SIG-M5 treated with dmso at 0.1 percent for 504 hours (cell line): ENCODE measurements around the gene KISS1R.
A peak's percentile ranks its signal among the peaks of the same experiment; 100 is the strongest.

Source experiments
- DNase-seq: peaks from one replicate; lab custom pipeline; 2025; ENCODE audit not compliant: unreplicated experiment; lab: John Stamatoyannopoulos, UW

KISS1R gene

GRCh38 chr19:899336-900042 is 17.6 kb upstream of the KISS1R start:
- no peak for DNase-seq

DNA sequence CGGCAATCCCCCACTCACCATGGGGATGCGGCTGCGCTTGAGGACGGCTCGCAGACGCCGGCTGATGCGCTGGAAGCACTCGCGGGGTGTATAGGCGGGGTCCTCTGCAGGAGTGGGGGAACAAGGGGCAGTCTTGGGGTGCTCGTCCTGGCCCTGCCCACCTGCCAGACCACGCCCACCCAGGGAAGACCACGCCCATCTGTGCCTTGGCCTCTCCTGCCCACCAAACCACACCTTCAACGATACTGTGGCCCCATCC is 17.2 kb upstream of the KISS1R start:
- no peak for DNase-seq

- no peak for DNase-seq
These were observed 16.6 kb upstream of the KISS1R start for GRCh38 chr19:900302-901111.

GRCh38 chr19:901216-902092 is 15.7 kb upstream of the KISS1R start:
- DNase-seq: no peak

DNA sequence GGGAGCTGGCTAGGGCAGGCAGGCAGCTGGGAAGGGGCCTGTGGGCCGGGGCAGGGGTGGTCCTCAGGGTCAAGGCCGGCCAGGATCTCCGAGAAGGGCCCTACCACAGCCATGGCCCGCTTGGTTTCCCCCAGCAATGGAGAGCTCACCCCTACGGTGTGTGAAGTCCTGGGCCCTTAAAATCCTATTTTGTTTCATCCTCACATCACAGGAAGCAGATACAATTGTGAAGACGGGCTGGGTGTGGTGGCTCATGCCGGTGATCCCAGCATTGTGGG is 15.1 kb upstream of the KISS1R start:
- DNase-seq: no peak

DNA sequence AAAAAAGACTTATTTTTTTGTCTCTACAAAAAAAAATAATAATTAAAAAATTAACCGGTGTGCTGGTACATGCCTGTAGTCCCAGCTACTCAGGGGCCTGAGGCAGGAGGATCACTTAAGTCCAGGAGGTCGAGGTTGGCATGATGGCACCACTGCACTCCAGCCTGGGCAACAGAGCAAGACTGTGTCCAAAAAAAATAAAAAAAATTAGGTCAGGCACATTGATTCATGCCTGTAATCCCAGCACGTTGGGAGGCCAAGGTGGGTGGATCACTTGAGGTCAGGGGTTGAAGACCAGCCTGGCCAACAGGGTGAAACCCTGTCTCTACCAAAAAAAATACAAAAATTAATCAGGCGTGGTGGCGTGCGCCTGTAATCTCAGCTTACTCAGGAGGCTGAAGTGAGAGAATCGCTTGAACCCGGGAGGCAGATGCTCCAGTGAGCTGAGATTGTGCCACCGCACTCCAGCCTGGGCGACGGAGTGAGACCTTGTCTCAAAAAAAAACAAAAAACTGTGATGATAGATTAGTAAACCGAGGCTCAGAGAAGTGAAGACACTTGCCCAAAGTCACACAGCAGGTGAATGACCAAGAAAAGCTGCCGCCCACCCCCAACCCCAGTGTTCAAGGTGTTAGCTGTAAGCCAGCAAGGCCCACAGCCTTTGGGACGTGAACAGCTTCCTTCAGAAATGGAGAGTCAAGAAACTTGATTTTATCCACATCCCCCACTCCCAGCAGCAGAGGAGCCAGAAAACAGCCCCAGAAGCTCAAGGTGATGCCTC is 14.5 kb upstream of the KISS1R start:
- no peak for DNase-seq

- DNase-seq: no peak
These were observed 13.8 kb upstream of the KISS1R start for GRCh38 chr19:903266-903797.

DNA sequence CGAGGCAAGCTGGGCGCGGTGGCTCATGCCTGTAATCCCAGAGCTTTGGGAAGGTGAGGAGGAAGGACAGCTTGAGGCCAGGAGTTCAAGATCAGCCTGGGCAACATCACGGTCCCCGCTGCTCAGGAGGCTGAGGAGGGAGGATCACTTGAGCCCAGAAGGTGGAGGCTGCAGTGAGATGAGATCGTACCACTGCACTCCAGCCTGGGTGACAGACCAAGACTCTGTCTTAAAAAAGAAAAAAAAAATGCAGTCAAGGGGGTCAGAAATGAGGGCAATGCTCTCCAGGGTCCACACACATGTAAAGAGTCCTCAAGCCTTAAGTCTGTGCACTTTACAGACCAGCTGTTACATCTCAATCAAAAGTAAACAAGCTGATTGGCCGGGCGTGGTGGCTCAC is 12.6 kb upstream of the KISS1R start:
- DNase-seq: no peak

DNA sequence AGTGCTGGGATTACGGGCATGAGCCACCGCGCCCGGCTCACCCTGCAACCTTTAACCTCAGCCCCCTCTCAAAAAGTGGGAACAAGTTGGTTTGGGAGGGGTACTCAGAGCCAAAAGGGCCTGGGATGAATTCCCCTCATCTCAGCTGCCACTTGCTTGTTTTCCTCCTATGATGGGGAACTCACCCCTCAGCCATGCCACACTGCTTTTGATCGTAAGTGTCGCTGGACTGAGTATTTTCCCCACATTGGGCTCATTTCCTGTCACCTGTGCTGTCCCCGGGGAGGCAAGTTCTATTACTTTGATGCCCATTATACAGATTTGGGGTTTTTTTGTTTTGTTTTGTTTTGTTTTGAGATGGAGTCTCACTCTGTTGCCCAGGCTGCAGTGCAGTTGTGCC is 10.7 kb upstream of the KISS1R start:
- DNase-seq: no peak

DNA sequence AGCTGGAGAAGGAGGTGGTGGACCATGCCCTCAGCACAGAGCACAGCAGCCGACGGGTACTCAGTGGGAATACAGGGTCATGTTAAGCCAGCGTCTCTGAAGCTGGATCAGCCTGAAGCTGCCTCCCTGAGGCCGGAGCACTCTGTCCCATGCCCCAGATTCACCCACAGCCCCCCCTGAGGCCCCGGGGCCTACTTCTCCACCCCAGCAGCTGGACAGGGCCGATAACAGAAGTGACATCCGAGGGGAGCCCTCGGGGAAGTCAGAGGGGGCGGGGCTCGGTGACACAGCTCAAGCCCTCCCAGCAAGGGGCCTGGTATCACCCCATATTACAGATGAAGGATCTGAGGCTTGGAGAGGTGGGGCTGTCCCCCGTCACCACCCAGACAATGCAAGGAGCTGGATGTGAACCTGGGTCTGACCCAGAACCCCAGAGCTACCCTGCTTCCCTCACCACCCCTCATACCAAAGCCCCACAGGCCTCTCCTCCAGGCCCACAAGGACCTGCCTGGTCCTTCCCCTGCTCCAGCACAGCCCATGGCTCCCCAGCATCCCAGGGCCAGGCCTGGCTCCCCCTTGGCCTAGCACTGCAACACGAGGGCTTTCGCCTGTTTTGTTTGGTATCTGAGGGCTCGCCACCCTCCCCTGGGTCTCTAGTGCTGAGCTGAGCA is 9.8 kb upstream of the KISS1R start:
- DNase-seq: no peak

DNA sequence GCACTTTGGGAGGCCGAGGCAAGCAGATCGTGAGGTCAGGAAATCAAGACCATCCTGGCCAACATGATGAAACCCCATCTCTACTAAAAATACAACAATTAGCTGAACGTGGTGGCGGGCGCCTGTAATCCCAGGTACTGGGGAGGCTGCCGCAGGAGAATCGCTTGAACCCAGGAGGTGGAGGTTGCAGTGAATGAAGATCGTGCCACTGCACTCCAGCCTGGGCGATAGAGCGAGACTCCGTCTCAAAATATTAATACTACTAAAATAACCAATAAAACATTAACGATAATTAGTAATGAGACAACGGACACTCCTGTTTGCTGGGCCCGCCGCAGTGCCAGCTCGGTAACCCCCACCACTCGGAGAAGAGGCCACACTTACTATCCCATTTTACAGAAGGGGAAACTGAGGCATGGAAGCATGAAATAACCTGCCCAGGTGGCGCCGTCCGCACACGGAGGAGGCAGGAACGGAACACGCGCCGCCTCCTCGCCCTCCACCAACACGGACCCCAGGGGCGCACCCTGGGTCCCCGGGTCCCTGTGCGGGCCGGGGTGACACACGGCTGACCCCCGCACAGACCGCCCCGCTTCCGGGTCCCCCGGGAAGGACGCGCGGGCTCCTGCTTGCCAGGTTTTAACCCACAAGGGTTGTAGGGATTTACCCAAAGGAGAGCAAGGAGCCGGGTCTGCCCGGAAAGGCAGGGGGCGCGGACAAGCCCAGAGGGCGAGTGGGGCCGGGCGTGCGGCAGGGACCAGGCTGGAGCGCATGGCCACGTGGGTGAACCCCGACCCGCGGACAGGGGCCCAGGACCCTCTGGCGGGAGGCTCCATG is 5.7 kb upstream of the KISS1R start:
- no peak for DNase-seq

DNA sequence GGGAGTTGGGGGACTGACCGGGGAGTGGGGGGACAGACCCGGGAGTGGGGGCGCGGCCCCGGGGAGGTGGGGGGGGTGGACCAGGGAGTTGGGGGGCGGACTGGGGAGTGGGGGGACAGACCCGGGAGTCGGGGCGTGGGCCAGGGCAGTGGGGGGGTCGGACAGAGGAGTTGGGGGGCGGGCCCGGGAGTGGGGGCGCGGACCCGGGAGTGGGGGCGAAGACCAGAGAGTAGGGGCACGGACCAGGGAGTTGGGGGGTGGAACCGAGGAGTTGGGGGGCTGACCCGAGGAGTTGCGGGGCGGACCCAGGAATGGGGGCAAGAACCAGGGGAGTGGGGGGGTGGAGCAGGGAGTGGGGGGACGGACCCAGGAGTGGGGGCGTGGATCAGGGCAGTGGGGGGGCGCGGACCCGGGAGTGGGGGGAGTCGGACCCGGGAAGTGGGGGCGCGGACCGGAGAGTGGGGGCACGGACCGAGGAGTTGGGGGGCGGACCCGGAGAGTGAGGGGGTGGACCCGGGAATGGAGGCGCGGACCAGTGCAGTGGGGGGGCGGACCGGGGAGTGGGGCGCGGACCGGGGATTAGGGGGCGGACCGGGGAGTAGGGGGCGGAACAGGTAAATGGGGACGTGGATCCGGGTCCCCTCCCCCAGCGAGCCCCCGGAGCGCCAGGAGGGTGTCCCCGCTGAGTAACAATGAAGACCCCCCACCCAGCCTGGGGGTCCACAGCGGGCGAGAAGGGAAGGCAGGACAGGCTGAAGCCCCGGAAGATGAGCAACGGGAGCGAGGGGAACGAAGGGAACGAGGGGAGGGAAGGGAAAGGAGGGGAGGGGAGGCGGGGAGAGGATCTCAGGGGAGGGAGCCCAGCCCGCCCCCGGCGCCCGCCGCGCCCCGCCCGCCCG is 4.7 kb upstream of the KISS1R start:
- peak; percentile 44 for DNase-seq

DNA sequence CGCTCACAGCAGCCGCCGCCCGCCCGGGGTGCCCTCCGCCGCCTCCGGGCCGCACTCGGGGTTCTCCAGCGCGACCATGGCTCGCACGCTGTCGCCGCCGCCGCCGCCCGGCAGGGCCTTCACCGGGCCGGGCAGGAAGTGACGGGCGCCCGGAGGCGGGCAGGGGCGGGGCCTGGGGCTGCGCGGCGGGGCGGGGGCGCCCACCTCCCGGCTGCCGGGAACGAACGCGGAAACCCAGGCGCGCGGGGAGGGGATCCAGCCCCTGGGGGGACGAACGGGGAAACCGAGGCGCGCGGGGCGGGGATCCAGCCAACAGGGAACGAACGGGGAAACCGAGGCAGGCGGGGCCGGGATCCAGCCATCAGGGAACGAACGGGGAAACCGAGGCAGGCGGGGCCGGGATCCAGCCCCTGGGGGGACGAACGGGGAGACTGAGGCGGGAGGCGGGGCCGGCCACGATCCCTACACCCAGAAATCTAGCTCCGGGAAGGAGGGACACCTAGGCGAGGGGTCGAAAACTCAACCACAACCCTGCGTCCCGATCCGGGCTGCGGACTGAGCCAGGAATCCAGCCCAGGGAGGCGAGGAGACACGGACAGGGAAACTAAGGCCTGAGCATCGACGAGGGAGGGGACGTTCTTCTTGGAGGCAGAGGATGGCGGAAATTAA is 3.9 kb upstream of the KISS1R start, which contains the start of gene R3HDM4:
R3HDM4 (minus strand) TSS at position 140 of the 669 bp plus-strand sequence; CDS start at position 78, 62 bp downstream.
- peak; percentile 52 for DNase-seq

DNA sequence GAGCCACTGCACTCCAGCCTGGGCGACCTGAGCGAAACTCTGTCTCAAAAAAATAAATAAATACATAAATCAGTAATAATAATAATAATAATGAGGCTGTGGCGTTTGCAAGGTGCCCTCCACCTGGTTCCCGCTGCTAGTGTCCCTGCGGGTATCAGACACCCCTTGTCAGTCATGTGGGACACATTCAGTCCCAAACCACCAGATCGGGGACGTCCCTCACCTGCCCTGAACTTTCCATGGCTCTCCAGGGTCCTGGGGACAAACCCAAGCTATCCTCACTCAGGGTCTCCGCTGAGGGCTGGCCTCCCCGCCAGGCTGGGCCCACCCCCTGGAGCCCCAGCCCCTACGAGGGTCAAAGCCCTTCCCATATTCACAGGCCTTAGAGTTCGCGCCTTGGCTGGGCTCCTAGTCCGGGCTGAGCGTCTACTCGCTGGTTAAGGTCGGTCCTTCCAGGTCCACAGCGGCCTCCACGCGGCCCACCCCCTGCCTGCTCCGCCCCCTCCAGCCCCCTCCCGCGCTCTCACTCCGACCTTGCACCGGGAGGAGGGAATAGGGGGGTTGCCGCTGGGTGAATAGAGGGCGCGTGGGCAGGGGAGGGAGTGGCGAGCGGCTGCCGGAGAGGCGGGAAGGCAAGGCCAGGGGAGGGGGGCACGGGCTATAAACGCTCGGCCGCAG is 349 bp upstream of the KISS1R start:
- DNase-seq: no peak

GRCh38 chr19:918152-918437 is 962 bp downstream of the KISS1R start:
- DNase-seq: no peak

DNA sequence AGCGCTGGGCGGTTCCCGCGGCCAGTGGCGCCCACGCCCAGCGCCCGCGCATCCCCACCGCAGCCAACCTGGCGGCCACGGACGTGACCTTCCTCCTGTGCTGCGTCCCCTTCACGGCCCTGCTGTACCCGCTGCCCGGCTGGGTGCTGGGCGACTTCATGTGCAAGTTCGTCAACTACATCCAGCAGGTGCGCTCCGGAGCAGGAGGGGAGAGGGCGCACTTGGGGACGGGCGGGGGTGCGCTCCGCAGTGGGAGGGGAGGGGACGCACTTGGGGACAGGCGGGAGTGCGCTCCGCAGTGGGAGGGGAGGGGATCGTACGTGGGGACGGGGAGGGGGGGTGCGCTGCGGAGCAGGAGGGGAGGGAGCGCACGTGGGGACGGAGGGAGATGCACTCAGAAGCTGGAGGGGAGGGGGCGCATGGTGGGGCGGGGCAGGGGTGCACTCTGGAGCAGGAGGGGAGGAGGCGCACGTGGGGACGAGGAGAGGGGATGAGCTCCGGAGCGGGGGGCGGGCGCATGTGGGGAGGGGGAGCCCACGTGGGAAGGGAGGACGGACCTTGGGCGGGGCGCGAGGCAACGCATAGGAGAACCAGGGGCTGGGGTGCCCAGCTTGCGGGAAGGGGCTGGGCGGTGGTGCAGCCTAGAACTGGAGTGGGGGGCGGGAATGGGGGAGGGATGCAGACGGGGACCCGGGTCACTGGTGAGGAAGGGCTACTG is 1.5 kb downstream of the KISS1R start:
- DNase-seq: no peak
